NCI-H345 (cell line): ENCODE data around the gene ATP11A.
"Not testable (repeated sequence)": the region's sequence is repeated elsewhere in the genome, so short reads cannot be mapped to it uniquely, and the experiment has no call there.

Source experiments
- DNase-seq: peaks from one replicate; lab custom pipeline; 2025; lab: John Stamatoyannopoulos, UW

The ATP11A gene

DNA sequence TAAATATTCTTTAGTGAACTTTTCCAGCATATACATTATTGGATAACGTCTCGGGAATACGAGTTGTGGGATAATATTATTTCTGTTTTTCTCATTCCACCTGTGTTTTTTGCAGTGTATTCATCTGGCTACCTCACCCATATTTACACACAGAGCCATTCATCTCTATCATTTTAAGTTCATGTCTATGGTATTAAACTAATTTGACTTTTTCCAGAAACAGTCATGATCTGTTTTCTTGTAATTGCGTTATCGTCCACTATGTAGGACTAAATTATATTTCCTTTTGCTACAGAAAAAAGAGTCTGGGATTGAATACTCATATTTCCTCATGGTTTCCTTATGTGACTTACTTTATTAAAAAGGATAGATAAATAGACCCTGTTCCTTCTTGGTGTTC, 2.7 kb downstream of the ATP11A start:
- no peak for DNase-seq

DNA sequence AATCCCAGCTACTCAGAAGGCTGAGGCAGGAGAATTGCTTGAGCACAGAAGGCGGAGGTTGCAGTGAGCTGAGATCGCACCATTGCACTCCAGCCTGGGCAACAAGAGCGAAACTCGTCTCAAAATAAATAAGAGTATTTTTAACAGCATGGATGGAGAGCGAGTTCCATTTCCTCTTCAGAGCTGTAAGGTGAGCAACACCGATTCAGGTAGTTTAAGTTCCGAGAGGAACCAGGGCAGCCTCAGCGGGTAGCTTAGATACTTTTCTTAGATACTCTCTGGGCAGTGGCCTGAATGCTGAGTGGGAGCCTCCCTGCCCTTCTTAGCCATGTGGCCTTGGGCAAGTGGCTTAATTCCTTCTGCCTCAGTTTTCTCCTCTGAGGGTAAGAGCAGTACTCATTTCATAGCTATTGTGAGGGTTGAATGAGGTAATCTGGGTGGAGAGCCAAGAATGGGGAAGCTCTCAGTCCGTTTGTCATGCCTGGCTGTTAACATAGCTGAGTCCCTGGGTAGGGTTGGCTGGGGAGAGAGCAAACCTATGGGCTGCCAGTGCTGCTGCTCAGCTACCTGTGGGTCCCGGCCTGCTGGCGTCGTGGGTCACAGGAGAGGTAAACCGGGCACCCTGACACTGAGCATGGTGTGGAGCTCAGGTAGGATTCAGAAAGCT, 4.1 kb downstream of the ATP11A start:
- DNase-seq, result peak; percentile 16

DNA sequence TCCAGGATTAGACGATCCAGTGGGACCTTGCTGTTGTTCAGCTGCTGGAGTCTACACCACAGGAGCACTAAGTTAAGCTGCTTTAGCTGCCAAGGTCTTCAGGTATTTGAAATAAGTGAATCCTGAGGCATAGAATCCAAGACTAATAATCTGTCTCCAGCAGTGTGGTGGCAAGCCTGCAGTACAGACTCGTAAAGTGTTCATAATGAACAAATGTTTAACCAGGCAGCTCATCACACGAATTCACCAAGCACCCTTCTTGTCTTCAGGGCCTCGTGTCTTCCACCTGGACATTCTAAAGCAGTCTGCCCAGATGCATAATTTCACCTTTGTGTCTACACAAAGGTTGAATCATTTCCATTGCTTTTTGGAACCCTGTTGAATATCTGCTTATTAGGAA, 5.3 kb downstream of the ATP11A start:
- DNase-seq, result no peak

DNA sequence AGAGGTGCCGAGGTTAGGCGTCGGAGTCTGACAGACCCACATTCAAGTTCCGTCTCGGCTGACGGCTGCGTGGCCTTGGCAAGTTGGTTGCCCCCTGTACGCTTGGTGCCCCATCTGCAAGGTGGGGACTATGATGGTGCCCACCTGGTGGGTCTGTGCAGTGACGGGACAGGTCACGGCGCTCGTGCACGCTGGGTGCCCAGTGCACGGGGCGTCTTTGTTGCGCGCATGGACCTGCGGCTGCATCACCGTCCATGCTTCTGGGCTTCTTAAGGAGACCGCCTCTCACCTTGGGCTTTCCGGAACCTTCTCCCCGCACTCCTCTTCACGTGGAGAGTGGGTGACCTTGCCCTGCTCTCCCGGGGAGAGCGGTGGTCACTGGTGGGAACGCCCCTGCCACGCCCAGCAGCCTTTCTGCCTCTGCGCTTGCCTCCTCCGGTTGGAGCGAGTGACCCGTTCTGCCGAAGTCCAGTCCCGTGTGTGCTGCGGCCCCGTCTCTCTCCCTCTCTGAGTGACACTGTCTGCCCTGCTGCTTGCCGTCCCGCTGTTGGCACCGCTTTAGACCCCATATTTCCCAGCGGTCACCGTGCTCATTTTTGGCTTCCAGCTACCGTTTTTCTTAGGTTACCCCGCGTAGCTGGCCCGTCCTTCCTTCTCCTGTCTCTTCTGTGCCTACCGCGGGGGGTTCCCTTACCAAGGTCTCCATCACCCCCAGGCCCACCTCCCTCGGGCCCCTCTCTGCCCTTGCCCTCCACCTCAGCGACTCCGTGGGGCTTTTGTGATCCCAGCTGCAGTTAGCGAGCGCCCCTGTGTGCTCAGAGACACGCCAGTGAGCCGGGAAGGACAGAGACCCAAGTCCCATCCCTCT, 6.4 kb downstream of the ATP11A start:
- DNase-seq, result no peak

GRCh38 chr13:112696869-112697465, 7.1 kb downstream of the ATP11A start:
- no peak for DNase-seq

DNA sequence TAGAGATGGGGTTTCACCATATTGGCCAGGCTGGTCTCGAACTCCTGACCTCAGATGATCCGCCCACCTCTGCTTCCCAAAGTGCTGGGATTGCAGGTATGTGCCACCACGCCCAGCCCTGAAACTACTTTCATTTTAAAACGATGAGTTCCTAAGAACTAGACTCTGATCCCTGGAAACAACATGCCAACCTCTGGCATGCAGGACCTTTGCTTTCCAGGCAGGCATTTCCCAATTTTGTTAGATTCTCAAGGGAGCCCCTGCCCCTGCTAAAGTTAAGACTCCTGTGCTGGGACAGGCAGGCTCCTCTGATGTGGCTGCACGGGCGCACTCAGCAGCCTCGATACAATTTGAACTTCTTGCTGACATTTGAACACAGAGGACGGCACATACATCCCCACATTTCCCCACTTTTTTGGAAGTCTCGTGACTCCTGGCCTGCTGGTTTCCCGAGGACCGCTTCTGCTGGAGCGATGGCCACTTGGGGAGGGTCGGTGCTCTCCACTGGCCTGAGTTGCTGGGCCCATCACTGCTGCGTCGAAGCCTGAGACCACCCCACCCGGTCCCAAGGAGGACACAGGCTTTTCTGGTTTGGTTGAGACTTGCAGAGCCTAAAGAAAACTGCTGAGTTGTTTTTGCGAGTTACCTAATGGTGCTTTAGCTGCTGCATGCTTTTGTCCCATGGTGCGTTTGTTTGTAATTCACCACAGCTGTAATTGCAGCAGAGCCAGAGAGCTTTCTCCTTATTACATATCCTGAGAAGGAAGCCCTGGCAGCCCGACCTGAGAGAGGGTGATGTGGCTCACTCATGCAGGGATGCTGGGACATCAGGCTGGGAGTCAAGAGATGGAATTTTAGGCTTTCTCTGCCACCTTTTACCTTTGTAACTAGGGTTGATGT, 8.2 kb downstream of the ATP11A start:
- DNase-seq, result no peak

DNA sequence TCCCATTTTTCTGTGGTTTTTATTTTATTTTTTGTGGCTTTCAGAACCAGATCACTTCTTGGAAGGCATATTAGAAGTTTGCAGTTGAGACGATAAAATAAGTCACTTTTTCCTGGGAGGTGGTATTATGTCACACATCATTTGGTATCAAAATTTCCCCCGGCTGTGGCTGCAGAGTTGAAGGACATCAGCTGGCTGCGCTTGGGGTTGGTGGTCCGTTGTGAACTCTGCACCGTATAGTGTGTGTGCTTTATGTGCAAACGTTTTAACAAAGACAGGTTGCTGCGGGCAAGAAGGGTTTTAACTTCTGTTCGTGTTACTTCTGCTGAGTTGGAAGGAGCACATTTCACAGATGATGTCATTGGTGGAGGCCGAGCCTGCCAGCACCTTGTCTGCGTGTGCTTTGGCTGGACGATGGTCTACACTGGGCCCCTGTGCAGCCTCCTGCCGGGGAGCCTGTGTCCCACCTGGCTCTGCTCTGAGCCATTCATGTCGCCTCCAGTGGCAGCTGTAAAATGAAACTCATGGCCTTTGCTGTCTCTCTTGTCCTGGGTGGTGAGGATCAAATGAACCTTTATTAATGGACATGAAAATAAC, 9.6 kb downstream of the ATP11A start:
- DNase-seq, result no peak

DNA sequence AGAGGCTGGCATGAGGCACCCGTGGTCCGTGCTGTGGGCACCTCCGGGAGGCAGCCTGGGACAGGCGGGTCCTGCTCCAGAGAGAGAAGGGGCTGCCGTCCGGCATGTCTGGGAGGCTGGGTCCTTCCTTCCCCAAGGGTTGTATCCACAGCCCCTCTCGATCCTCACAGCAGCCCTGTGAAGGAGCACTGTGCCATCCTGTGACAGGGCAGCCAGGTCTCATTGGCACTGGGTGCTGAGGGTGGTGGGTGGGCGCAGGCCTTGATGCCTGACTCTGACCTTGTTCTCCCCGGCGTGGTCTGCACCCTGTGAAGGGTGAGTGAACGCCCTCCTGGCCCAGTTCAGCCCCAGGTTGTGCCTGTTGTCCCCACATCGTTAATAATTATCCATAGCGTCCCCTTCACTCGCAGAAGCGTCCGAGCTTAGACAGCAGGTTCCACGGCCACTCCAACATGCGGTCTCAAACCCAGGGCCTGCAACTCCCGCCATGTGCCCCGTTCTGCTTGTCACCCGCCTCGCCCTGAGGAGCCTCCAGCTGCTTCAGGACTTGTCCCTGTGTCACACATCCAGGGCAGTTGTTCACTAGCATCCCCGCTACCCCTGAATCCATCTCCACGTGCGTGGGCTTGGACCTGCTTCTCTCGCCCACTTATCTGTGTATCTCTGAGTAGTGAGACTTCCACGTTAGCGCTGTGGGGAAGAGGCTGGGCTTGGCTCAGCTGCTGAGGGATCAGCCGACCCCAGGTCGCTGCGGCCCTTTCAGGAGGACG, 10.6 kb downstream of the ATP11A start:
- DNase-seq, result no peak

DNA sequence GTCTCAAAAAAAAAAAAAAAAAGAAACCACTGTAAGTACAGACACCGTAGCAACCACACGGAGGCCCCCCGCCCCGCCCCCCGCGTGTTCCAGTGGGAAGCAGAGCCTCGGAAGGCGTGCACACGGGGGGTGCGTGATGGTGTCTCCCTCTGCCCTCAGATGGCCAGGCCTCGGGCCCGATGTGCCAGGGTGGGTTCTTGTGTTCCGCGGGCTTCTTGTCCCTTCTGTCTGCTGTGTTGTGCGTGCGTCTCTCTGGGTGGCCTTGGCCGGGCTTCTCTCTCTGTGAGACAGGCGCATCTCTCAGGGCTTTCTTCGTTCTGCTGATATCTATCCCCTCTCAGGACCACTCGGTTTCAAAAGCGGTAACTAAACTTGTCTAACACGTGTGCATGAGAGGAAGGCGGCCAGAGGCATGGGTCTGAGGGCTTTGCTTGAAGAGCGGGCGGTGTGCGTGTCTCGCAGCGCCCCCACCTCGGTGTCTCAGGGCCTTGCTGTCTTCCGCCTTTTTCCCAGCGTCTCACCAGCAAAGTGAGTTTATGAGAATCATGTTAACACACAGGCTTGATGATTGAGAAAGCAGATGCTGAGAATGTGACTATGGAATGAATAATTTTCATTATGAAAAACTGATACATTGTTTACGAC, 12.6 kb downstream of the ATP11A start:
- DNase-seq, result no peak

GRCh38 chr13:112702986-112703379, 13.1 kb downstream of the ATP11A start:
- no peak for DNase-seq

DNA sequence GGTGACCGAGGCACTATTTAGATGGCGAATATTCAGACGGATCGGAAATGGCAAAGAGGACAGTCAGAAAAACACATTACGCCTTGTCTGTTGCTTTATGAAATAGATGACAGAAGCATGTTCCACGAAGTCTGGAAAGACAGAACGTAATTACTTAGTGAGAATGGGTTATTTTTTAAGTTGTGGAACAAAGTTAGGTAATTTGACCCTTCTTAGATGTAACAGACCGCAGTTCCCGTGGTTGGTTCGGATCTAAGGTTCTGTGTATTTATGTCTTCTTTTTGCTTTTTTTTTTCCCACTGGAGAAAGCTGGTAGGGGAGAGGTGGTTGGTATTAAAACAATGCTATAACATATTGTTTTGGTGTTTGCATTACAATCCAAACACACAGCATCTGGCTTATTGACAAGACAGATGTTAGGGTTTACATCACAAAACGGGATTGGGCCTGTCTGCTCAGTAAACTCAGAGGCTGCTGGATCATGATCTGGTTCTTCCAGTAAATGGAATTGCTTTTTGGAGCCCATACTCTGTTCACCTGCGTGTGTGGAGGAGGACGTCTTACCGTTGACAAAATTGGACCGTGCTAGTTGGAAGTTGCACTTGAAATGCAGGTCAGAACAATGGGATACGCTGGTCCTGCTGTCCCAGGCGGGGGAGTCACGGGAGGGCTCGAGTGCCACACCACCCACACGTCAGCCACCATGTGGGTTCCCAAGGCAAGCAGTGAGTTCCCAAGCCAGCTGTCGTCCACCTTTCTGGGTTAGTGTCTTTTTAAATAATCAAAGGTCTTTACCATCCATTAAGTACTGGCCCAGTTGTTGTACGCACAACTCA, 13.8 kb downstream of the ATP11A start:
- DNase-seq, result no peak

DNA sequence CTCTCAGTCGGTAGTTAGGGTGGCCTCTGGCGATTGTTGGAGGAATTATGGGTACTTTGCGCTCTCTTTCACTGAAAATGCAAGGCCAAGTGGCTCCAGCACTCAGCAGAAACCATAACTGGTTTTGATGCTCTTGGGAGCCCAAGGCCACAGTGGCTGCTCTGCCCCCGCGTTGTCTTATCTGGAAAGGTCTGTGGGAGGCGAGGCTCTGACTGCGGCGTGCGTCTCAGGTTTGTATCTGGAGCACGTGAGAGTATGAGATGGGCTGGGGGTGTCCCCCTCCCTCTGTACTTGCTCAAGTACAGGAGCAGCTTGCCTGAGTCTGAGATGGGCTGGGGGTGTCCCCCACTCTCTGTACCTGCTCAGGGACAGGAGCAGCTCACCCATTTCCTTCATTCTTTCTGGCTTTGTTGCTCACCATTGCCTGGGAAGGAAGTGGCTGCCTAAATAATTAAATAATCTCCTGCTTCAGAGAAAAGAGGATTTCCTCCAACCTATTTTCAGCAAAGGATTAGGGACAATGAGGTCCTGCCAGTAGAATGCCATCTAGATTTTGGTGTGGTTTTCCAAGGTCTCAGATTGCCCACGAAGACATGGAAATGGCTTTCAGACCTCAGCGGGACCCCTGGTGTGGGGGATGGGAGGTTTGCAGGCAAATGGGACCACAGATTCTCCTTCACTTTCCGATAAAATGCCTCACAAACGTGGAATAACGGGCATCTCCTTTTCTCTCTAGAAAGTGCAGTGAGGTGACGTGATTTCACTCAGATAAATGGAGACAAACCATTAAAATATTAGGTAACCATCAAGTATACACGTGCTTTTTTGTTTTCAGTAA, 14.7 kb downstream of the ATP11A start:
- DNase-seq, result no peak

DNA sequence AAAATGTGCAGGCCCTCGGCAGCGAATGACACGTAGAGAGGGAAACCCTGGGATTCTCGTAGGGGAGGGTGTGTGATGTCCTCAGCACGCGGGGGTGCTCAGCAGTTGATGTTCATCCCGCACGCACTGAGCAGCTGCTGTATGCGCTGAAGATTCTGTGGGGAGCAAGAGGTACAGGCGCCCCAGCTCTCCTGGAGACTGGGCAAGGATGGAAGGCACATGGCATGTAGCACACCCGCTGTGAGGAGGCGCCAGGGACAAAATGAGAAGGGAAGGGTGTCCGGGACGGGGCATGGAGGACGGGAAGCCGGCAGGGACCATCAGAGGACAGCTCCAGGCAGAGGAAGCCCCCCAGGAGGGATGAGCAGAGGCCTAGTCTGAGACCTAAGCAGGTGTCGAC, 15.4 kb downstream of the ATP11A start:
- no peak for DNase-seq

GRCh38 chr13:112706171-112706570, 16.3 kb downstream of the ATP11A start:
- DNase-seq, result no peak

- no peak for DNase-seq
Measured at GRCh38 chr13:112708560-112709240, 18.9 kb downstream of the ATP11A start.

- DNase-seq, result not testable (repeated sequence)
Measured at GRCh38 chr13:112709316-112709715, 19.5 kb downstream of the ATP11A start.

- DNase-seq, result no peak
Measured at GRCh38 chr13:112709825-112710783, 20.3 kb downstream of the ATP11A start.
